Endothelial cell of umbilical vein (primary cell): Measurements from ENCODE around the gene GSTA1. TPM values are rescaled to one million over a fixed set of nuclear protein-coding genes. Genes with fewer than 3 reads are reported as not detected.

Source experiments
- BruUV-seq: library from RNA; stranded (reverse); fragments of 400-500 nt; replicated peaks from 2 replicates; lab custom pipeline; 2021; lab: Mats Ljungman, UMichigan
- CTCF ChIA-PET: fragments of 300-600, 350-600 bp; sonication (Branson Sonifier 250); formaldehyde crosslinking; loops from one replicate; lab custom pipeline; 2021; ENCODE audit warnings: antibody characterized with exemption, inconsistent platforms; lab: Charles Lee
- POLR2A ChIA-PET: fragments of 300-600, 350-600 bp; sonication (Branson Sonifier 250); formaldehyde crosslinking; loops from one replicate; lab custom pipeline; 2021; ENCODE audit warnings: antibody characterized with exemption, inconsistent platforms; lab: Charles Lee
- DNase-seq: peaks from one replicate; pipeline ENCODE4 v3.0.0-alpha.2; 2011; ENCODE audit warnings: low read depth, low spot score
- FAIRE-seq: peaks from 2 replicates; lab custom pipeline; 2011; peaks lifted over from hg19 to GRCh38; lab: Jason Lieb, UNC
- H2AFZ ChIP-seq: 2 replicates; pipeline ENCODE4 v1.6.0; 2012; ENCODE audit warnings: low read depth, low read length, control low read depth, inconsistent platforms
- H3K27ac ChIP-seq: 2 replicates; pipeline ENCODE4 v1.5.1; 2011; ENCODE audit warnings: low read depth, mild to moderate bottlenecking, control low read depth, low read length, moderate library complexity; ENCODE audit not compliant: insufficient read depth
- H3K27me3 ChIP-seq, 2 experiments: 2 replicates each; pipeline versions ENCODE4 v1.6.0 to v1.6.1; 2011; ENCODE audit warnings: low read length in 2 of 2, mixed read lengths in 1 of 2; ENCODE audit not compliant: control insufficient read depth in 2 of 2, insufficient read depth in 2 of 2
- H3K36me3 ChIP-seq, 2 experiments: 2 replicates in 1 of 2; 3 replicates in 1 of 2; pipeline ENCODE4 v1.5.1; 2011; ENCODE audit warnings: low read length in 2 of 2, mild to moderate bottlenecking in 1 of 2, moderate library complexity in 1 of 2; ENCODE audit not compliant: control insufficient read depth in 2 of 2, insufficient read depth in 2 of 2; ENCODE audit errors: extremely low read depth in 1 of 2
- H3K4me1 ChIP-seq: 3 replicates; pipeline ENCODE4 v1.5.1; 2011; ENCODE audit warnings: mild to moderate bottlenecking, low read length; ENCODE audit not compliant: control insufficient read depth, insufficient read depth; ENCODE audit errors: extremely low read depth
- H3K4me2 ChIP-seq: 2 replicates; pipeline ENCODE4 v1.6.1; 2011; ENCODE audit warnings: low read length, control low read depth, mixed read lengths; ENCODE audit not compliant: insufficient read depth
- H3K4me3 ChIP-seq, 3 experiments: fragments of 200-600 bp in 1 of 3; sonication (generic), shearing (Covaris generic) in 1 of 3; replicated peaks in 1 of 3; 2 replicates each; pipeline ENCODE4 v1.5.1; 2011 to 2016; ENCODE audit warnings: control low read depth in 3 of 3, low read length in 3 of 3, mild to moderate bottlenecking in 2 of 3, inconsistent platforms in 1 of 3, low read depth in 1 of 3, moderate library complexity in 1 of 3; ENCODE audit not compliant: insufficient read depth in 1 of 3
- H3K79me2 ChIP-seq: 2 replicates; pipeline ENCODE4 v1.6.0; 2012; ENCODE audit warnings: low read length, inconsistent platforms; ENCODE audit not compliant: control insufficient read depth, insufficient read depth
- H3K9ac ChIP-seq: replicated peaks from 2 replicates; pipeline ENCODE3; 2011; ENCODE audit warnings: low read length, control low read depth; ENCODE audit not compliant: insufficient read depth; ENCODE audit errors: extremely low read depth
- H3K9me1 ChIP-seq: replicated peaks from 3 replicates; pipeline ENCODE4 v1.6.0; 2011; ENCODE audit warnings: mild to moderate bottlenecking, low read length; ENCODE audit not compliant: control insufficient read depth, insufficient read depth; ENCODE audit errors: extremely low read depth
- H3K9me3 ChIP-seq: replicated peaks from 2 replicates; pipeline ENCODE4 v1.5.1; 2012; ENCODE audit warnings: low read length, inconsistent platforms; ENCODE audit not compliant: control insufficient read depth, insufficient read depth
- H4K20me1 ChIP-seq: replicated peaks from 2 replicates; pipeline ENCODE3; 2011; ENCODE audit warnings: mild to moderate bottlenecking, low read length; ENCODE audit not compliant: control insufficient read depth, insufficient read depth; ENCODE audit errors: extremely low read depth
- EZH2 ChIP-seq: IDR thresholded peaks from 2 replicates; pipeline ENCODE4 v1.6.1; 2012; ENCODE audit warnings: borderline replicate concordance, low read depth, mild to moderate bottlenecking, moderate library complexity, low read length, inconsistent platforms; ENCODE audit not compliant: severe bottlenecking
- FOS ChIP-seq: IDR thresholded peaks from 2 replicates; pipeline ENCODE4 v1.6.1; 2011; ENCODE audit warnings: mild to moderate bottlenecking, low read length, moderate library complexity, borderline replicate concordance; ENCODE audit not compliant: insufficient read depth
- GATA2 ChIP-seq: IDR thresholded peaks from 2 replicates; pipeline ENCODE4 v1.7.0; 2011; ENCODE audit warnings: low read depth, mild to moderate bottlenecking, moderate library complexity, mixed read lengths, low read length; ENCODE audit not compliant: insufficient read length, insufficient read depth
- JUN ChIP-seq: IDR thresholded peaks from 2 replicates; pipeline ENCODE4 v1.6.1; 2011; ENCODE audit warnings: borderline replicate concordance, low read depth; ENCODE audit not compliant: insufficient read length, insufficient read depth
- MYC ChIP-seq: IDR thresholded peaks from one replicate; pipeline ENCODE4 v1.6.1; 2011; ENCODE audit warnings: mild to moderate bottlenecking, low read depth, low read length
- POLR2A ChIP-seq: IDR thresholded peaks from 2 replicates; pipeline ENCODE4 v1.6.1; 2012; ENCODE audit warnings: low read depth, mild to moderate bottlenecking, control low read depth, low read length
- POLR2AphosphoS5 ChIP-seq: IDR thresholded peaks from 2 replicates; pipeline ENCODE4 v1.6.1; 2012; ENCODE audit warnings: low read depth, mild to moderate bottlenecking, control low read depth, low read length, moderate library complexity; ENCODE audit not compliant: insufficient read depth
- dilution Hi-C: fragments of 300-500 bp; cut with MboI; formaldehyde crosslinking; loops from one replicate; pipeline ENCODE4 v1.15.0; 2019; ENCODE audit warnings: low sequenced_read_pairs; ENCODE audit not compliant: extremely low pct_ligation_motif_present
- intact Hi-C: fragments of 100-400 bp; cut with micrococcal nuclease; formaldehyde crosslinking; loops from one replicate; pipeline ENCODE4 v1.10.0; 2022
- polyA plus RNA-seq, 4 experiments: library from polyadenylated mRNA; depleted of rRNA in 3 of 4; stranded (reverse) in 3 of 4; unstranded in 1 of 4; fragments of >200 nt; gene quantifications; 2 replicates each; pipeline versions ENCODE4 v1.2.1 to v1.2.3, GENCODE V29; 2011 to 2012; ENCODE audit warnings: missing spikeins in 1 of 4
- total RNA-seq: library from RNA; stranded (reverse); gene quantifications from 2 replicates; pipeline ENCODE4 v1.2.3, GENCODE V29; 2021
- TF ChIP-seq, protein P1 (sequence below), 2 donors: IDR thresholded peaks; 1 replicate in 1 of 2; 2 replicates in 1 of 2; pipeline ENCODE4 v1.5.1; 2011; ENCODE audit warnings: low read length in 2 of 2, mild to moderate bottlenecking in 2 of 2, moderate library complexity in 2 of 2, control low read depth in 1 of 2, inconsistent platforms in 1 of 2, low read depth in 1 of 2; ENCODE audit not compliant: insufficient read depth in 1 of 2; ENCODE audit errors: extremely low read depth in 1 of 2
- TF ChIP-seq, protein P2 (sequence below): IDR thresholded peaks from 2 replicates; pipeline ENCODE4 v1.6.1; 2011; ENCODE audit not compliant: insufficient read depth, insufficient read length

The GSTA1 gene
- total and polyA plus RNA-seq, 2 donors (not counting 3 experiments of a cell fraction or from before 2014, with no cell fraction given), result not detected

DNA sequence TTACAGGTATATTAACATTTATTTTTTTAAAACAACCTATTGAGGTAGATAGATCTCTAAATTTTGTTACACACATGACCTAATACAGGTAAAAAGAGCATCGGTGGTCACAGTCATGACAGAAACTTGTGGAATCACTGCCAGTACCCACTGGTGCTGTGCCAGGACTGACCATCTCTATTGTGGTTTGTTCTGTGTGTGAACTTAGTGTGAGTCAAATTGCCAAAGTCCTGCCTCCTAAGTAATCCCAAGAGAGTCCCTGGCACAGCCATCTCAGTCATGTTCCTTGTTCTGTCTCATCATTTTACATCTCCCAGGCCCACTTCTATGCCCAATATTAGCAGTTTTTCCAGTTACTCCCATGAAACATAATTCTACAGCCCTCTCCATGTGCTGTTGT lies 61.7 kb downstream of the GSTA1 start:
- H4K20me1 ChIP-seq, result no peaks in the 10 kb centered on the region
- TF ChIP-seq POLR2AphosphoS5 (no peak), JUN (no peak), FOS (no peak), GATA2 (no peak), EZH2 (no peak), MYC (no peak), POLR2A (no peak)
- TF ChIP-seq, protein P1, sequence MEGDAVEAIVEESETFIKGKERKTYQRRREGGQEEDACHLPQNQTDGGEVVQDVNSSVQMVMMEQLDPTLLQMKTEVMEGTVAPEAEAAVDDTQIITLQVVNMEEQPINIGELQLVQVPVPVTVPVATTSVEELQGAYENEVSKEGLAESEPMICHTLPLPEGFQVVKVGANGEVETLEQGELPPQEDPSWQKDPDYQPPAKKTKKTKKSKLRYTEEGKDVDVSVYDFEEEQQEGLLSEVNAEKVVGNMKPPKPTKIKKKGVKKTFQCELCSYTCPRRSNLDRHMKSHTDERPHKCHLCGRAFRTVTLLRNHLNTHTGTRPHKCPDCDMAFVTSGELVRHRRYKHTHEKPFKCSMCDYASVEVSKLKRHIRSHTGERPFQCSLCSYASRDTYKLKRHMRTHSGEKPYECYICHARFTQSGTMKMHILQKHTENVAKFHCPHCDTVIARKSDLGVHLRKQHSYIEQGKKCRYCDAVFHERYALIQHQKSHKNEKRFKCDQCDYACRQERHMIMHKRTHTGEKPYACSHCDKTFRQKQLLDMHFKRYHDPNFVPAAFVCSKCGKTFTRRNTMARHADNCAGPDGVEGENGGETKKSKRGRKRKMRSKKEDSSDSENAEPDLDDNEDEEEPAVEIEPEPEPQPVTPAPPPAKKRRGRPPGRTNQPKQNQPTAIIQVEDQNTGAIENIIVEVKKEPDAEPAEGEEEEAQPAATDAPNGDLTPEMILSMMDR (IDR thresholded peaks at IDR 0.05; ENCODE audit: extremely low read depth in 1 of 2, insufficient read depth in 1 of 2, low read depth in 1 of 2, low read length in 2 of 2), result no peak
- TF ChIP-seq, protein P2, sequence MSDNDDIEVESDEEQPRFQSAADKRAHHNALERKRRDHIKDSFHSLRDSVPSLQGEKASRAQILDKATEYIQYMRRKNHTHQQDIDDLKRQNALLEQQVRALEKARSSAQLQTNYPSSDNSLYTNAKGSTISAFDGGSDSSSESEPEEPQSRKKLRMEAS, result no peak
- H3K9ac ChIP-seq, result no peak overlapping the region
- no peak overlapping the region for H2AFZ ChIP-seq
- H3K36me3 ChIP-seq, result no peaks in the 10 kb centered on the region
- no peaks in the 10 kb centered on the region for H3K9me1 ChIP-seq
- POLR2A ChIA-PET, result no interaction called here
- DNase-seq, result no peak
- H3K9me3 ChIP-seq, result no peaks in the 10 kb centered on the region
- H3K79me2 ChIP-seq, result no peaks in the 10 kb centered on the region
- BruUV-seq, result no TSS peak
- CTCF ChIA-PET, result no interaction called here
- H3K27ac ChIP-seq, result no peak overlapping the region
- H3K4me3 ChIP-seq, result no peak overlapping the region
- dilution Hi-C loops, result no loop called here
- intact Hi-C loops, result no loop called here
- FAIRE-seq, result no peak
- H3K27me3 ChIP-seq, result no peaks in the 10 kb centered on the region
- no peak overlapping the region for H3K4me2 ChIP-seq
- no peaks in the 10 kb centered on the region for H3K4me1 ChIP-seq

Other genes starting within 250 kb of the GSTA1 start
- gene TRAM2, start 226.8 kb downstream of the GSTA1 start, total RNA-seq, result 85.9 and 98.6 TPM in 2 replicates
- 79.5 and 85.7 TPM in 2 replicates for gene TRAM2, start 226.8 kb downstream of the GSTA1 start, polyA plus RNA-seq
- 19.5 and 22.5 TPM in 2 replicates for gene TMEM14A, start 132.7 kb downstream of the GSTA1 start, total RNA-seq
- gene TMEM14A, start 132.7 kb downstream of the GSTA1 start, polyA plus RNA-seq, result 21.3 and 33.7 TPM in 2 replicates
- not detected in 2 replicates for gene GSTA2, start 40.3 kb downstream of the GSTA1 start, total RNA-seq
- not detected in 2 replicates for gene GSTA2, start 40.3 kb downstream of the GSTA1 start, polyA plus RNA-seq
- not detected in 2 replicates for gene GSTA5, start 37.0 kb upstream of the GSTA1 start, total RNA-seq
- not detected in 2 replicates for gene GSTA5, start 37.0 kb upstream of the GSTA1 start, polyA plus RNA-seq
- gene GSTA3, start 105.9 kb upstream of the GSTA1 start, total RNA-seq, result not detected in 2 replicates
- gene GSTA3, start 105.9 kb upstream of the GSTA1 start, polyA plus RNA-seq, result not detected in 2 replicates
- 15.0 and 17.9 TPM in 2 replicates for gene GSTA4, start 191.5 kb upstream of the GSTA1 start, total RNA-seq
- gene GSTA4, start 191.5 kb upstream of the GSTA1 start, polyA plus RNA-seq, result 15.6 and 24.6 TPM in 2 replicates